Measurements from ENCODE around the gene CCDC187.

The CCDC187 gene

DNA sequence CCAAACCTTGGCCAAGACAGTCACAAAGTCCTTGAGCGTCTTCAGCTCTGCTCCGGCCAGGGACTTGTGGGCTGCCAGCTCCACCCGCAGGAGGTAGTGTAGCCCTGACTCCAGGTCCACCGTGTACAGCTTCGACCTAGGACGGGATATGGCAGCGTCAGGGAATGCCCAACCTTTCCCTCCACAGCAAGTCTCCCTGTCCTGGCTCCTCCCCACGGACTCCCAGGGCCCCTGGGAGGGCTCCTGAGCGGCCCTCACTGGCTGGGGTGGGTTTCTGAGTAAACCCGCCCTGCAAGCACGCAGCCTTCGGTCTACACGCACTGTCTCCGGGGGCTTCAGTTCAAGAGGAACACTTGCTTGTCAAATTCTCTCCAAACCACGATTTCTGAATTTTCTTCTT is 85.2 kb downstream of the CCDC187 start:
- H3K27me3 Mint-ChIP-seq = no peaks in the 10 kb centered on the region
- H3K27ac Mint-ChIP-seq = no peak overlapping the region
- H3K4me1 Mint-ChIP-seq (ENCODE audit: low read depth) = no peaks in the 10 kb centered on the region
- no peak overlapping the region for H3K4me3 Mint-ChIP-seq
- peaks cover 87% of the 10 kb centered on the region for H3K36me3 Mint-ChIP-seq (ENCODE audit: low read depth)
- no peaks in the 10 kb centered on the region for H3K9me3 Mint-ChIP-seq
- intact Hi-C loops (cut with micrococcal nuclease) = no loop called here

DNA sequence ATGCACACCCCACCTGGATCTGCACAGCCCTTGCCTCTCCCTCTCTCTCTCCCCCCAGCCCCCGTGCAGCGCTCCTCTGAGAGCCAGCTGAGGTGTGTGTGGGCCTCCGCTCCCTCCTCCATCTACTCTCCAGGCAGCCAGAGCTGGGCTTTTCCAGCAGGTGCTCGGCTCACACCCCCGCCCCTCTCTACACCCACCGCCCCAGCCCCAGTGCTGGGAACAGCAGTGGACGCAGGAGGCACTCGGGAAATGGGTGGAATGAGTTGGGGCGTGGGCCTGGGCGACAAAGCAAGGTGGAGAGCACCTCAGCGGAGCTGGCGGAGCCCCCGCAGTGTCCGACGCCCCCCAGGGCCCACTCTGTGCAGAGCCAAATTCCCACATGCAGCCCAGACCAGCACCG is 85.6 kb downstream of the CCDC187 start:
- Mint-ChIP-seq H3K27ac (no peak overlapping the region), H3K27me3 (no peaks in the 10 kb centered on the region), H3K36me3 (ENCODE audit: low read depth) (peaks cover 87% of the 10 kb centered on the region), H3K4me3 (no peak overlapping the region), H3K4me1 (ENCODE audit: low read depth) (no peaks in the 10 kb centered on the region), H3K9me3 (no peaks in the 10 kb centered on the region)
- intact Hi-C loops (cut with micrococcal nuclease) = no loop called here

DNA sequence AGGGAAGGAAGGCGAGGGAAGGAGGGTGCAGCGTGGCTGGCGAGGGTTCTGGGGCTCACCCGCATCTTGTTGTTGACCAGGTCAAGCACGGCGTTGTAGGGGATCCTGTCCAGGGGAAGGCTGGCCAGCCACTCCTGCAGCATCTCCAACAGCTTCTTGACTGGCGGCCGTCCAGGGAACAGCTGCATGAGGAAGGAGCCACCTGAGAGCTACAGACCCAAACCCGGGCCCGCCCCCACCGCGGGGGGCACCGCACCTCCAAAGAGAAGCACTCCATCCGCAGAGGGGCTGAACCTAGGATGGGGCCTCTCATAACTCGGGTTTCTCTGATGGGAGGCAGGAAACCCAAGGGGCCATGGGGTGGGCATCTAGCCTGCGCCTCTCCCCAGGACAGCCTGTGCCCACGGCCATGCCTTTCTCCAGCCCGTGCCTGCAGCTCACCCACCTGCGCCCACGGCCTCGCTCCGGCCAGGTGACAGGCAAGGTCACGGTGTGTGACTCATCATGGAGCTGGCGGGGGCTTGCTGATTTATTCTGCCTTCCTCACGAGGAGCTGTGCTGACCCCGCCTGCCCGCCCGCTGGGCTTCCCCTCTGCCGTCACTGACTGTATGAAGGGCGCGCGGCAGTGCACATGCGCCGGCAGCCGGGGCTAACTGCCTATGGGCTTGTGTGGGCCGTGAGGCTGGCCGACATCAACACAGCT is 87.2 kb downstream of the CCDC187 start:
- H3K9me3 Mint-ChIP-seq = no peaks in the 10 kb centered on the region
- no peak overlapping the region for H3K4me3 Mint-ChIP-seq
- H3K27ac Mint-ChIP-seq = no peak overlapping the region
- no peaks in the 10 kb centered on the region for H3K27me3 Mint-ChIP-seq
- H3K4me1 Mint-ChIP-seq (ENCODE audit: low read depth) = no peaks in the 10 kb centered on the region
- peaks cover 87% of the 10 kb centered on the region for H3K36me3 Mint-ChIP-seq (ENCODE audit: low read depth)
- intact Hi-C loops (cut with micrococcal nuclease) = no loop called here

DNA sequence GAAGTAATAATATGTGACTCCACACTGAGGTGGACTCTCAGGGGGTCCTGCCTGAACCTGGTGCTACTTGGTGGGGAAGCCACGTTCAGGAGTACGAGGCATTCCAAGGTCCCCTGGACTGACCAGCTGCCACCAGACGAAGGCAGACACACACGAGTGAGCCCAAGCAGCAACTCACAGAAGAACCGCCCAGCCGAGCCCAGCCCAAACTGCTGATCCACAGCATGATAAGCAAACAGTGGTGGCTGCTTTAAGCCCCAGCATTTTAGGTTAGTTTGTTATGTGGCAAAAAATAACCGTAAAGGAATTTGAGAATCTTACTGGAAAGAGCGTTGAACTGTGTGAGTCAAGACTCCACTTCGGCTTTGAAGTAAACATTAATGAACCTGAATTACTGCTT is 90.2 kb downstream of the CCDC187 start:
- Mint-ChIP-seq H3K36me3 (ENCODE audit: low read depth) (peaks cover 90% of the 10 kb centered on the region), H3K27me3 (no peaks in the 10 kb centered on the region)

DNA sequence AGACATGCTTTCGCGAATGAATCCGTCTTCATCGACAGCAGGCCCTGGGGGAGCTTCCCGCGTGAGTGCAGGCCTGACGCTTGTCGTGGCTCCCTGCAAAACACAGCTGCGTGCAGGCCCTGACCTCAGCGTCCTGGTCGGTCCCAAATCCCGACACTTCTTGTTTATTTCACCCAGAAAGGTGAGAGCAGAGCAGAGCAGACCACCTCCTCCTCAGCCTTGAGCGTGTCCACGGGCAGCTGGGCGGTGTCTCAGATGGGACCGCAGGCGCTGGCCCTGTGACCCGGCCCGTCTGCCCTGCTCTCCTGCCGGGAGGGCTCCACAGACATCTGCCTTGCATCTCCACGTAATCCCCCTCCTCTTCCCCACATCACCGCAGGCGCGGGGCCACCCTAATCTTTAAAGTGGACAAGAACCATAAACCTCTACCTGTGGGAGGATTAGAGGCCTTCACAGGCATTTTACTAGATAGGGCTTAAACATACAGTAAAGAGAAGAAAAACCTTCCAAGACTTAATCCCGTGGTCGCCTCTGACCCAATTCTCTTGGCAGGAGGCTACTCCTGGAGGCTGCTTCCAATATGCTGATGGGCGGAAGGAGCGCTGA is 91.4 kb downstream of the CCDC187 start:
- peaks cover 93% of the 10 kb centered on the region for H3K36me3 Mint-ChIP-seq (ENCODE audit: low read depth)
- H3K27me3 Mint-ChIP-seq = no peaks in the 10 kb centered on the region
- H3K9me3 Mint-ChIP-seq = no peaks in the 10 kb centered on the region
- intact Hi-C loops (cut with micrococcal nuclease) = no loop called here
- H3K4me1 Mint-ChIP-seq (ENCODE audit: low read depth) = no peaks in the 10 kb centered on the region
- H3K4me3 Mint-ChIP-seq = no peak overlapping the region
- H3K27ac Mint-ChIP-seq = no peak overlapping the region

More for the DNA sequence above, 90.2 kb downstream of the CCDC187 start:
- Mint-ChIP-seq H3K4me1 (ENCODE audit: low read depth) (no peaks in the 10 kb centered on the region), H3K9me3 (no peaks in the 10 kb centered on the region), H3K4me3 (no peak overlapping the region), H3K27ac (no peak overlapping the region)
- intact Hi-C loops (cut with micrococcal nuclease) = no loop called here

DNA sequence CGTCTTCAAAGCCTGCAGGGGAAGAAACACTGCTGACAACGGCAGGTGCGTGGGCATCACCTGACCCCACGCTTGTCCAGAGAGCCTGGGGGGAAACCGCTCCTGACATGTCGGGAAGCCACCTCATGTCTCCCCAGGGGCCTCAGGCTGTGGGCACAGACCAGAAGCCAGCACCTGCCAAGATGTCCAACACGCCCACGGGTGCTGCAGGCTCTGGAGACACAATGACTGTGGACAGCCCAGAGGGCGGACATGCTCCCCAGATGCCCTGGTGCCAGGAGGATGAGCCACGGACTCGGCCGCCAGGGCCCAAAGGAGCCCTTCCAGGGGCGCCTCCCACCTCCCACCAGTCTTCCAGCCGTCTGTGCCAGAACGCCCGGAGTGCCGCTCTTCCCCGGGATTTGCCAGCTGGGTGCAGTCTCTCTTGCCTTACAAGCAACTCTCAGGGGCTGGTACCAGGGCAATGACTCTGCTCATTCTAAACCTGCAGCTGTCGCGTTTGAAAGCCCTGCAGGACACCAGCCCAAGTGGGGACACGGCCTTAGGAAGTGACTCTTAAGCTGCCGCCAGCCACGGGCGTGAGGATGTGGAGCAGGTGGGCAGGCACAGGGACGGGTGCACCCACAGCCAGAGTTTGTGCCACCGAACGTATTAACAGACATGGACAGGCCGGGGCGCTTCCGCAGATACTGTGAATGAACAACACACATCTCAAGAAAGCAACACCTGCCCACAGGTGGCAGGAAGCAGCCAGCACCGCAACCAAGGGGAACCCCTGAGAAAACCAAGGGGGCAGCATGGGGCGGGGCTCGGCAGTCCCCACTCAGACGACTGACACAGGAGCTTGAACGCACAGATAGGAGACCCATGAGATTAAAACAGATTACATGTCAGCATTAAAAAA is 92.2 kb downstream of the CCDC187 start:
- no peaks in the 10 kb centered on the region for H3K4me1 Mint-ChIP-seq (ENCODE audit: low read depth)
- no peak overlapping the region for H3K27ac Mint-ChIP-seq
- H3K27me3 Mint-ChIP-seq = peaks cover 2% of the 10 kb centered on the region
- H3K4me3 Mint-ChIP-seq = no peak overlapping the region
- no peaks in the 10 kb centered on the region for H3K9me3 Mint-ChIP-seq
- H3K36me3 Mint-ChIP-seq (ENCODE audit: low read depth) = peaks cover 88% of the 10 kb centered on the region
- intact Hi-C loops (cut with micrococcal nuclease) = no loop called here

DNA sequence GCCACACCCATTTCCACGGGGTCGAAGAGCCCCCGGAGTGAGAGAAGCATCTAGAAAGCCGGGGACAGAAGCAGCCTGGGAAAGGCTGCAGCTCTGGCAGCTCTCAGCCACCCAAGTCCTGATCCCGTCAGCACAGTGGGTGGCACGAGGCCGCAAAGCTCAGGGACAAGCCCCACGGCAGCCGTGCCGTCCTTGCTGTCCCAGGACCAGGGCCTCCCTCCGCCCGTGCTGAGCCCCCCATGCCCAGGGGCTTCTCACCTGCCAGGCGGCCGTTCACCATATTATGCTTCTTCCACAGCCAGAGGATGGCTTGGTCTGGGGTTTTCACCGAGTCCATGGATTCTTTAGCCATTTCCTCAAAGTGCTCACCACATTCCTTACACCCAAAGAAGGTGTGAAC is 92.9 kb downstream of the CCDC187 start:
- no peak overlapping the region for H3K4me3 Mint-ChIP-seq
- no peaks in the 10 kb centered on the region for H3K9me3 Mint-ChIP-seq
- H3K36me3 Mint-ChIP-seq (ENCODE audit: low read depth) = peaks cover 81% of the 10 kb centered on the region
- H3K4me1 Mint-ChIP-seq (ENCODE audit: low read depth) = no peaks in the 10 kb centered on the region
- no peak overlapping the region for H3K27ac Mint-ChIP-seq
- intact Hi-C loops (cut with micrococcal nuclease) = no loop called here
- H3K27me3 Mint-ChIP-seq = peaks cover 6% of the 10 kb centered on the region

DNA sequence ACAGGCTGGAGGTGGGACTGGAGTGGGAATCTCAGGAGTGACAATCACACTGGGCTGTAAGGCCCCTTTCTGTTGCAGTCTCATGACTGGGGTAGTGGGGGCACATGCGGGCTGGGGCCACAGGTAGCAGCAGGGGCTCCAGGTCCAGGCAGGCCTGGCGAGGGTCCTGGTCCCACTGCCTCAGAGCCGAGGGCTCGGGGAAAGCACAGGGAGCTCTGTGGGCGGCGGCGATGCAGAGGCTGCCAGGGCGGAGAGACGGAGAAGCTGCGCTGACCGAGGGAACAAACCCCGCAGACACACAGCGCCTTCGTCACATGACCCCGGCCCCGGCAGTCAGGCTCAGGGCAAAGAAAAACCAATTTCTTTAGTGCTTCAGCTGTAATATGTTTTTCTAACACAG is 93.6 kb downstream of the CCDC187 start:
- no peak overlapping the region for H3K27ac Mint-ChIP-seq
- intact Hi-C loops (cut with micrococcal nuclease) = no loop called here
- H3K9me3 Mint-ChIP-seq = no peaks in the 10 kb centered on the region
- H3K27me3 Mint-ChIP-seq = peaks cover 13% of the 10 kb centered on the region
- H3K4me3 Mint-ChIP-seq = no peak overlapping the region
- peaks cover 76% of the 10 kb centered on the region for H3K36me3 Mint-ChIP-seq (ENCODE audit: low read depth)
- H3K4me1 Mint-ChIP-seq (ENCODE audit: low read depth) = no peaks in the 10 kb centered on the region

DNA sequence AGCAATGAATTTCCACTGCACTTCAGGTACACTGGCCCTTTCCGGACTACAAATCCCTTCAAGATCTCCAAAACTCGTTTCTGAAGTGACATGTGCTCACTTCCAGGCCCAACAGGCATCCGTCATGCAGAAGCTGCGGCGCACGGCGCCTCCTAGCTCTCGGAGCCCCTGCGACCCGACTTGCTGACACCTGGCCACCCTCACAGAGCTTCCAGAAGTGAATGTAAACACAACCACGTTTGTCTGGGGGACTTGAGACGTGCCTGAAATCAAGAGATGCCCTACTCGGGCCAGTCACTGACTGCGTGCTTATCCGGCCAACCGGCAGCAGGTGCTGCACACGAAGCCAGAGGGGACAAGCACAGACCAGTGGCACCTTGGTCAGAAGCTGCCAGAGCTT is 94.1 kb downstream of the CCDC187 start:
- intact Hi-C loops (cut with micrococcal nuclease) = no loop called here
- H3K9me3 Mint-ChIP-seq = no peaks in the 10 kb centered on the region
- no peak overlapping the region for H3K4me3 Mint-ChIP-seq
- H3K36me3 Mint-ChIP-seq (ENCODE audit: low read depth) = peaks cover 71% of the 10 kb centered on the region
- H3K27ac Mint-ChIP-seq = no peak overlapping the region
- no peaks in the 10 kb centered on the region for H3K4me1 Mint-ChIP-seq (ENCODE audit: low read depth)
- H3K27me3 Mint-ChIP-seq = peaks cover 17% of the 10 kb centered on the region

DNA sequence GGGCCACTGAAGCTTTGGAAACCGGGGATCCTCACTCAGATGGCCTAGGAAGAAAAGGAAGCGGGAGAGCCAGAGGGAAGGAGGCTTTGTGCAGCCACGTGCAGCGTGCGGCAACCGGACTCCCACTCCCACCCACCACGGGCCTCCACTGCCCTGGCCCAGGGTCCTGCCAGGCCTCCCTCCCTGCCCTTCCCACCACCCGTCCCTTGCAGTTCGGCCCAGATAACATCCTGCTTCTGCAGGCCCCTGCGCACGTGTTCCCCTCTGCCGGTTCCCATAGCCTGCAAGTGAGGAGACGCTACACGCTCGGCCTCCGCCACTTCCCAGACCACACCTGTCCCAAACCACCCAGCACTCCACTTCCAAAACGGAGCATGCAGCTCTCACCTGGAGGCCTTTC is 94.7 kb downstream of the CCDC187 start:
- Mint-ChIP-seq H3K27ac (no peak overlapping the region), H3K4me3 (no peak overlapping the region), H3K9me3 (no peaks in the 10 kb centered on the region), H3K36me3 (ENCODE audit: low read depth) (peaks cover 66% of the 10 kb centered on the region), H3K4me1 (ENCODE audit: low read depth) (no peaks in the 10 kb centered on the region), H3K27me3 (peaks cover 22% of the 10 kb centered on the region)
- intact Hi-C loops (cut with micrococcal nuclease) = no loop called here

DNA sequence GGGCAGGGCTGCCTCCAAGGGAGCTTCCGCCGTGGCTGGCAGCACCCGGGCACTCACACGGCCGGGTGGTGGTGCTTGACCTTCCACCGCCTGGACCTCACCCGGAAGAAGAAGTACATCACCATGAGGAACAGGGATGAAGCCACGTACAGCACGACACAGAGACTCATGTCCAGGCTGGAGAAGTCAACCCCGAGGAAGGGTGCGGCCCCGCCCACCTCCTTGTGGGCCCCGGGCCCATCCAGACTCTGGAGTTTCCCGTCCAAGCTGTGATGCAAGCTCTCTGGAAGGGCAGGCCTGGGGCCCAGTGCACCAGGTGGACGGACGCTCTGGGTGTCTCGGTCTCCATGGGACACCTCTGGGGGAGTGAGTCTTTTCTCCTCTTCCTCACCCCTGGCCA is 95.2 kb downstream of the CCDC187 start:
- H3K9me3 Mint-ChIP-seq = no peaks in the 10 kb centered on the region
- peaks cover 60% of the 10 kb centered on the region for H3K36me3 Mint-ChIP-seq (ENCODE audit: low read depth)
- no peak overlapping the region for H3K4me3 Mint-ChIP-seq
- intact Hi-C loops (cut with micrococcal nuclease) = no loop called here
- H3K4me1 Mint-ChIP-seq (ENCODE audit: low read depth) = no peaks in the 10 kb centered on the region
- H3K27ac Mint-ChIP-seq = no peak overlapping the region
- H3K27me3 Mint-ChIP-seq = peaks cover 28% of the 10 kb centered on the region

DNA sequence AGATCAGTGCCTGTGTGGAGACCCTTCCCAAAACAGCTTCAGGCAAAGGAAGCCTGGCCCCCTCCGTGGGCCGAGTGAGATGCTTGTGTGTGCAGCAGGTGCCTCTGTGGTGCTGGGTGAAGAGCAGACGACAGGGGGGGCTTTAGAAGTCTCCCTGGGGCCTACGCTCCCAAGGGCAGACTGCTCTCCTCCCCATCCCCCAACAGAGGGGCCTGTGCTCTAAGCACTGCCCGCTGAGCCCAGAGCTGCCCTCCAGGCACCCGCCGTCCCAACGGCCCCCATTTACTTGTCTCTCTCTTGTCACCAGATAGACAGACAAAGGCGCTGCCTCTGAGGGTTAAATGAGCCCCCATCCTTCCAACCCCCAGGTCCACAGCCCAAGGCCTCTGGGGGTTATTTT is 96.3 kb downstream of the CCDC187 start:
- peaks cover 37% of the 10 kb centered on the region for H3K27me3 Mint-ChIP-seq
- H3K4me3 Mint-ChIP-seq = no peak overlapping the region
- intact Hi-C loops (cut with micrococcal nuclease) = no loop called here
- H3K27ac Mint-ChIP-seq = no peak overlapping the region
- H3K4me1 Mint-ChIP-seq (ENCODE audit: low read depth) = no peaks in the 10 kb centered on the region
- peaks cover 50% of the 10 kb centered on the region for H3K36me3 Mint-ChIP-seq (ENCODE audit: low read depth)
- no peaks in the 10 kb centered on the region for H3K9me3 Mint-ChIP-seq

DNA sequence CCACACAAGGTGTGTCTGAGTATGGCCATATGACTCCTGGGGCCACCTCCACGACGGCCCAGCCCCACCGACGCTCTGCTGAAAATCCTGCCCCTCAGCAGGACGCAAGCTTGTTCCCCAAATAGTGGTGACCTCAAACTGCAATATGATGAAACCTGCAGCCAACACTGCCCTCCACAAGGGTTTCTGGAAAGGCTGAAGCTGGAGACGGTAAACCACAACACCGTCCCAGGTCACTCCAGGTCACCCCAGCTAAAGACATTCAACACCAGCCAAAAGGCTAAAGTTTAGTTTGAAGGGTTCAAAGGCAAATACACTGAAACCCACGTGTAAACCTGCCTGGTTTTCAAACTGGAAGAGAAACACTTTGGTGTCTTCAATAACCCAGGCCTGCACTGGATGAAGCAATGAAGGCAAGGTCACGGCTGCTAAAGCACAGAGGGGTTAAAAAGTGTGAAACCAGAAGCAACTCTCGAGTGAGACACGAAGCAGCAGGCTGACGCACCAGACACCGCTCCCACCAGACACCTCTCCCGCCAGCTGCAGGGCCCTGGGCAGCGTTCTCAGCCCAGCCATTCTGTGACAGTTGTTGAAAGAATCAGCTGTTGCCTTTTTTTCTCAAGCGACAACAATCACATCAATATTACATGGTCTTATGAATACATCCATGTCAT is 97.2 kb downstream of the CCDC187 start:
- H3K36me3 Mint-ChIP-seq (ENCODE audit: low read depth) = peaks cover 41% of the 10 kb centered on the region
- no peaks in the 10 kb centered on the region for H3K9me3 Mint-ChIP-seq
- H3K27ac Mint-ChIP-seq = no peak overlapping the region
- H3K4me3 Mint-ChIP-seq = no peak overlapping the region
- H3K27me3 Mint-ChIP-seq = peaks cover 44% of the 10 kb centered on the region
- no peaks in the 10 kb centered on the region for H3K4me1 Mint-ChIP-seq (ENCODE audit: low read depth)
- intact Hi-C loops (cut with micrococcal nuclease) = no loop called here

DNA sequence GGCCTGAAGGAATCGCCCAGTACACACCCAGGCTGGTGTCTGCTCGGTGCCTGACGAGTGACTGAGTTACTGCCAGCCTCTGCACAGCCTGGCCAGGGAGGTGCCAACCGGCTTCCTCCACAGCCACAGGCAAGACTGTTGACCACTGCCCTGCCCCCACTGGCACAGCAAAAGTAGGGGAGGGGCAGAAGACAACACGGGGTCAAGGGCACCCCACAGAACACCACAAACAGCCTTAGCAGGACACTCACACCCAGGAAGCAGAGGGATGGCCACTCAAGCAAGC is 98.2 kb downstream of the CCDC187 start:
- H3K27me3 Mint-ChIP-seq = peaks cover 55% of the 10 kb centered on the region

More for the DNA sequence above, 98.2 kb downstream of the CCDC187 start:
- intact Hi-C loops (cut with micrococcal nuclease) = no loop called here
- Mint-ChIP-seq H3K27ac (no peak overlapping the region), H3K9me3 (no peaks in the 10 kb centered on the region), H3K4me1 (ENCODE audit: low read depth) (no peaks in the 10 kb centered on the region), H3K4me3 (no peak overlapping the region), H3K36me3 (ENCODE audit: low read depth) (peaks cover 31% of the 10 kb centered on the region)

Data from dendritic cell treated with granulocyte-macrophage colony-stimulating factor and Interleukin-4, amounts not matched to agents 40 ng/mL and 50 ng/mL, for 4 days (primary cell).